NCI-H2107 treated with DMSO at 0.1 percent for 48 hours (cell line): ENCODE measurements around the gene TRPM2.

ENCODE experiments used
- DNase-seq: peaks from one replicate; lab custom pipeline; 2025; ENCODE audit not compliant: unreplicated experiment; lab: John Stamatoyannopoulos, UW

The TRPM2 gene

DNA sequence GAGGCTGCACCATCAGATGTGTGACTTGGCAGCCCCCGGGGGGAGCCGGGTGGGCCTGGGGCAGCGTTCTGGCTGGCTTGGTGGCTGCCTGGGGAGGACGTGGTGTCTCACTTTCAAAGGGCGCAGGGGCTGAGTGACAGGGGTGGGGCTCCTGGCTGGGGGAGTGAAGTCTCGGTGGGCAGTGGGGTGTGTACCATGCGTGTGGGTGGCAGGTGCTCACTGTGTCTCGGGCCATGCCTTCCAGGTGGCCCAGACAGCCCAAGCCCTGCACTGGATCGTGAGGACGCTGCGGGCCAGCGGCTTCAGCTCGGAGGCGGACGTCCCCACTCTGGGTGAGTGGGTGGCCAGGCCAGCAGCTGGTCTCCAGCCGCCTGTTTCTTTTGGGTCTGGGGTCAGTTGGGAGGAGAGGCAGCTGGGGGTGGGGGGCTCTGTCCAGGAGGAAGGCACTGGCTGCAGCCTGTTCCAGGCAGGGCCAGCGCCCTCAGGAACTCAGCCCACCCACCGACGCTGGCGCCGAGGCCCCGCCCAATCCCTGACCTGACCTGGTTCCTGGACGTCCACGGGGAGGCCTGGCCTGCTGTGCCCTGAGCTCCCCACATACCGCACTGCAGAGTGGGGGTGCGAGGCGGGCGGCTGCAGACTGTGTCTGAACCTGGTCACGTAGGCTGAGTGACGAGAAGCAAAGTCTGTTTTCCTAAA lies 71.3 kb downstream of the TRPM2 start:
- DNase-seq: no peak

DNA sequence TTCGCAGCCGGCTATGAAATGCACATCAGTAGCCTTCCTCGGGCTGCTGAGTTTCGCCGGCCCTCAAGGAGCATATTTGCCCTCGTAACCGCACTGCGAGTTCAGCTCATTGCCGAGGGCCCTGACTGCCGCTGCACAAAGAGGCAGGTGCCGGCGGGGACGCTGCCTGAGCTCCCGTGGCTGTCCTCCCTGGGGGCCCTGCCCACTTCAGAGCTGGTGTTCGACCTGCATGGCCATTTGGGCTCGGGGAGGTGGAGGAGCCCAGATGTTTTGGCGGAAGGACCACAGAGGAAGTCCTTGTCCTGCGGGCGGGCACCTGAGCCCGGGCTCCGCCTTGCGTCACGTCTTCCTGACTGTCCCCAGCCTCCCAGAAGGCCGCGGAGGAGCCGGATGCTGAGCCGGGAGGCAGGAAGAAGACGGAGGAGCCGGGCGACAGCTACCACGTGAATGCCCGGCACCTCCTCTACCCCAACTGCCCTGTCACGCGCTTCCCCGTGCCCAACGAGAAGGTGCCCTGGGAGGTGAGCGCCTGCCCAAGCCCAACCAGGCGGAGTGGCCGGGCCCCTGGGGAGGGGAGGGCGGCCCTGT lies 72.0 kb downstream of the TRPM2 start:
- no peak for DNase-seq

DNA sequence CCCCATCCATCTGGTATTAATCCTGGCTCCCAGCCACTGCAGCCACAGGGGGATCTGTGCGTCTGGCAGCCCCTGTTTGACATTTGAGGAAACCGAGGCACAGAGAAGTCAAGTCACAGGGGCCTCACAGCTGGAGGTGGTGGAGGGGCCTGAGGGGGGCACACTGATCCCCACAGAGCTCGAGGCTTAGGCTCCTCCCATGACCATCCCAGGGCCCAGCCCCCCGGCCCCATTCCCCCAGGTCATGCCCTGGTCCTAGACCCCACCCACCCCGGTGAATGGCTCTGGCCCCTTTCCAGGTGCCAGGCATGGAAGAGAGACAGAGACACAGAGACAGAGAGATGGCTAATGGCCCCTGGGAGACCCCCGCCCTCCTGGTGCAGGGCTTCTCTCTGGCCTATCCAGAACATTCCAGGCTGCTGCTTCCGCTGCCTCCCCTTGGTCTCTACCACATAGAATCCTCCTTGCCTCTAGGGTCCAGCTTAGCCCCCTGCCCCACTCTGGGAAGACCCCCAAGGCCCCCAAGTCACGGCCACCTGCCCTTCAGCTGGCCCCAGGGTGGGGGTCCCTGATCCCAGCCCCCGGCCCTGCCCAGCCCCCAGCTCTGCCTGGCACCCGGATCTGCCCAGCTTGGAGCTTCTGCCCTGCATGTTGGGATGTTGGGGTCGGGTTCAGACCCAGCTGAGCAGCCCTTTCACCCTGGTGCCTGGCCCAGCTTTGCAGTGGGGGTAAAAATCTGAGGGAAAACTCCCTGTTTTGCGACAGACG lies 72.7 kb downstream of the TRPM2 start:
- DNase-seq: no peak

DNA sequence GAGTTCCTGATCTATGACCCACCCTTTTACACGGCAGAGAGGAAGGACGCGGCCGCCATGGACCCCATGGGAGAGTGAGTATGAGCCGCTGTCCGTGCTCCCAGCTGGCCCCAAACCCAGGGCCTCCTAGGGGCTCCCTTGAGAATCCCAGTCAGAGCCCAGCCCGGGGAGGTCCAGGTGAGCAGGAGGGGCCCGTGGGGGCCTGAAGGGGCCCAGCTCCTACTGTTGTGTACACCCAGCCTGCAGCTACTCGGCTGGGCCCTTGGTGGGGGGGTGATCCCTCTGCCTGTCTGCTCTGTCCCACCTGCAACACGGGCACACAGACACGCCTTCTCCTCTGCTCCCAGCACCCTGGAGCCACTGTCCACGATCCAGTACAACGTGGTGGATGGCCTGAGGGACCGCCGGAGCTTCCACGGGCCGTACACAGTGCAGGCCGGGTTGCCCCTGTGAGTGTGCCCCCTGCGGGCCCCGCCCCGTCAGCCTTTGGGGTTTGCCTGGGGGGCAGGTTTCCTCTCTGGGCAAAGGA lies 73.3 kb downstream of the TRPM2 start:
- no peak for DNase-seq

DNA sequence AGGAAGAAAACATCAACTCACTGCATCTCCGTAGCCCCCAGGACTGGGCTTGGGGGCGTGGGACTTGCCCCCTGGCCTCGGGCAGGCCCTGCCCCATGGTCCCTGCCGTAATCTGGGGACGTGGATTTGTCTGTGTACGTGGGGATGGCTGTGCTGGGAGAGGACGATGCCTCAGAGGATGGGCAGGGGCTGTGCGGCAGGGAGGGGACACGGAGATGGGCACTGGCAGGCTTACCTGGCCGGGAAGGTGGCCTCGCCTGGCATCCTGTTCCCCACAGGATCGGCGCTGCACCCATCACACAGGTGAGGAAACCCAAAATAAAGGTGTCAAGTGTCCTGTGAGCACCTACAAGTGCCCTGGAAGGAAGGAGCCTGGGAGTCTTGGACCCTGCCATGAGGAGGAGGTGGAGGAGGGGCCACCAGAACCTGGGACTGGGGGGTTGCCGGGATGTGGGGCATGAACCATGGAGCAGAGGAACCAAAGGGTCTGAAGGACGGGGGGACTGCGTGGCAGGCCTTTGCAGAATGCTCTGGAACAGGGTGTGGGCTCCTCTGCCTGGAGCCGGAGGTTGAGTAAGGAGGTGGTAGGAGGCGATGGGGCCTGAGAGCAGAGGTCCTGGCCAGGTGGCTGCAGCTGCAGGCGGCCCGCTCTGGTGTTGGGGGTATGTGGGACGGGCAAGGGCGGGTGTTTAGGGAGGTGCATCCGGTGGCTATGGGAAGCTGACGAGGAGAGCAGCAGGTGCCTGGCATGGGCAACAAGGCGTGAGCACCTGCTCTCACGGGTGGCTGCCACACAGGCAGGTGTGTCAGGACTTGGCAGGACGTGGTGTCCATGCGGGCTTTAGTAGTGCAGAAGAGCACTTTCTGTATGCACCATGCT lies 74.1 kb downstream of the TRPM2 start:
- peak; percentile 95 for DNase-seq

DNA sequence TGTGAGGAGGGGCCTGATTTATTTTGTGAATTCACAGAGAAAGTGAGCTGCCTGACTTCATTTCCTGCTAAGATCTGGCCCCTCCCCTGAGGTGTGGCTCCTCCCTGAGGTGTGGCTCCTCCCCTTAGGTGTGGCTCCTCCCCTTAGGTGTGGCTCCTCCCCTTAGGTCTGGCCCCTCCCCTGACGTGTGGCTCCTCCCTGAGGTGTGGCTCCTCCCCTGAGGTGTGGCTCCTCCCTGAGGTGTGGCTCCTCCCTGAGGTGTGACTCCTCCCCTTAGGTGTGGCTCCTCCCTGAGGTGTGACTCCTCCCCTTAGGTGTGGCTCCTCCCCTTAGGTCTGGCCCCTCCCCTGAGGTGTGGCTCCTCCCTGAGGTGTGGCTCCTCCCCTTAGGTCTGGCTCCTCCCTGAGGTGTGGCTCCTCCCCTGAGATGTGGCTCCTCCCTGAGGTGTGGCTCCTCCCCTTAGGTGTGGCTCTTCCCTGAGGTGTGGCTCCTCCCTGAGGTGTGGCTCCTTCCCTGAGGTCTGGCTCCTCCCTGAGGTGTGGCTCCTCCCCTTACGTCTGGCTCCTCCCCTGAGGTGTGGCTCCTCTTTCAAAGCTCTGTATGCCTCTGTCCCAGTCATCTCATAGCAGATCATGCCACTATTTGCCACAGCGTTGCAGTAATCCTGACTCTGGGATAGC lies 75.0 kb downstream of the TRPM2 start:
- no peak for DNase-seq

DNA sequence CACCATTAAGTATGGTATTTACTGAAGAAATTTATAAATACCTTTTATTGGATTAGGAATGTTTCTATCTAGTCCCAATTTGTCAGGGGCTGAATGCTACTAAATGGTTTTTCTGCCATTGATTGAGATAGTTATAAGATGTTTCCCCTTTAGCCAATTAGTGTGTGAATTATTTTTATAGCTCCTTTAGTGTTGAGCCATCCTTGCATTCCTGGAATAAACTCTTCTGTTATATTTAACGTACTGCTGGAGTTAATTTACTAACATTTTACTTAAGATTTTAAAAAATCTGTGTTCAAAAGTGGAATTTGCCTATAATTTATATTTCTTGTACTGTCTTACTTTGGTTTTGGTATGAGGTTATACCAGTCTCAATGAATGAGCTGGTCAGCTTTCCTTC lies 76.5 kb downstream of the TRPM2 start:
- no peak for DNase-seq

DNA sequence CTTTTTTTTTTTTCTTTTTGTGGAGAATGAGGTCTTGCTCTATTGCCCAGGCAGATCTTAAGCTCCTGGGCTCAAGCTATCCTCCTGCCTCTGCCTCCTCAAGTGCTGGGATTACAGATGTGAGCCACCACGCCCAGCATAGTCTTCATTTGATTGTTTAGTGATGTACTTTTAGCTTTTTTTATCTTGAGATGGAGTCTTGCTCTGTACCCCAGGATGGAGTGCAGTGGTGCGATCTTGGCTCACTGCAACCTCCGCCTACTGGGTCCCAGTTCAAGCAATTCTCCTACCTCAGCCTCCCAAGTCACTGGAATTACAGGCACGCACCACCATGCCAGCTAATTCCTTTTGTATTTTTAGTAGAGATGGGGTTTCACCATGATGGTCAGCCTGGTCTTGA lies 77.9 kb downstream of the TRPM2 start:
- no peak for DNase-seq

DNA sequence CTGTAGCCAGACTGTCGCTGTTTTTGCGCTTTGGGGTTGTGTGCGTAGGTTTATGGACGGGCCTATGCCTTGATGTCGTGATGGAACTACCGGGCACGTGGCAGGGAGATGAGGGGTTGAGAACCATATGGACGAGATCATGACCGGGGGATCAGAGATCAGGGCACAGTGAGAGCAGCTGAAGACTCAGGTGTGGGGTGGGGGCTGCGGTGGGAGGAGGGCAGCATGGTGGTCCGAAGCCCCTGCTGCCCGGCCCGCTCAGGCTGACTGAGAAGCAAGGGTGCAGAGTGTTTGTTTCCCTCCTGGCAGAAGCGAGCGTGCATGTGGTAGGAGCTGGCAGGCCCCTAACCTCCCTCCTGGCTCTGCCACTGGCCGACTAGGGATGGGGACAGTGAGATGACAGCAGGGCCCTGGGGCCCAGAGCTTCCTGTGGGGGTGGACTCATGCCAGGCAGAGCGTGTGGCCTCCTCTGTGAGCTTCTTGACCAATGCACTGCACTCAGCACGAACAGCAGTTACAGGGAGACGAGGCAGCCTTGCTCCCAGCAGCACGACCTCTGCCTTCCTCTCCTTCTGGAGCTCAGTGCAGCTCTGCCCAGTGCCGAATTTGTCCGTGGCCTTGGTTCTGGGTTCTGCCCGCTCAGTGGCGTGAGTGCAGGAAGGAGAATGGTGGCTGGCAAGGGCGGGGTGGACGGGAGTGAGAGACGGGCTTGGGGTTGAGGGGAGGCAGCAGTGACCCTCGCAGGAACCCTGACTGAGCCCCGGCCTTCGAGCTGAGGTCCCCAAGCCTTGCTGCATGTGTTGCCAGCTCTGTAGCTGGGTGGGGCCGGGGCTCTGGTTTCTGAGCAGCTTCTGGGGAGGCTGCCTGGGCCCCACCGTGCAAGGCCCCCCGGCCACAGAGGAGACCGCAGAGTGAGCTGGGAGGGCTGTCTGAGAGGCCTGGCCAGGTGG lies 79.7 kb downstream of the TRPM2 start:
- no peak for DNase-seq

DNA sequence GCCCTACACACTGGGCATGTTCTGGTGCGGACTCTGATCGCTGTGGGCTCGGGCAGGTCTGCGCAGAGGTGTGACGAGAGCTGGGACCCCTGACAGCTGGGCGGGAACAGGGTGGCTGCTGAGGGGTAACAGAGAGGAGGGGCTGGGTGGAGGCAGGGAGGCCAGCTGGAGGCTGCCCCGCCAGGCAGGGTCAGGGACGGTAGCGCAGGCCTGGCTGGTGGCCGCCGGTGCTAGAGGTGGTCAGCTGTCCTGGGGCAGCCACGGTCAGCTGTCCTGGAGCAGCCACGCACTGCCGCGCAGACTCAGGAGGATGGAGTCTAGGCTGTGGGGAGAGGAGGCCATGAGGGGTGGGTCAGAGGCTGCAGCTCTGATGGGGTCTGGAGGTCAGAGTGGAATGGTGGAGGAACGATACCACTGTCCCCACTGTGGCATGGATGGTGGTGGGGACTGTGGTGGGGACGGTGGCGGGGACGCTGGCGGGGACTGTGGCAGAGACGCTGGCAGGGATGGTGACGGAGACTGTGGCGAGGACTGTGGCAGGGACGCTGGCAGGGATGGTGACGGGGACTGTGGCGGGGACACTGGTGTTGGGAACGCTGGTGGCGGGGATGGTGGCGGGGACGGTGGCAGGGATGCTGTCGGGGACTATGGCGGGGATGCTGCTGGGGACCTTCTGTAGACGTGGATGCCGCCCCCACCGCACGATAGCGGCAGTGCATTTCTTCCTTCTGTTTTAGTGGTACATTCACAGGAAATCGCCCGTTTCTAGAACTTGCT lies 80.6 kb downstream of the TRPM2 start:
- DNase-seq: no peak

GRCh38 chr21:44434568-44434925 lies 81.1 kb downstream of the TRPM2 start:
- DNase-seq: no peak

GRCh38 chr21:44434936-44435635 lies 81.7 kb downstream of the TRPM2 start:
- no peak for DNase-seq

DNA sequence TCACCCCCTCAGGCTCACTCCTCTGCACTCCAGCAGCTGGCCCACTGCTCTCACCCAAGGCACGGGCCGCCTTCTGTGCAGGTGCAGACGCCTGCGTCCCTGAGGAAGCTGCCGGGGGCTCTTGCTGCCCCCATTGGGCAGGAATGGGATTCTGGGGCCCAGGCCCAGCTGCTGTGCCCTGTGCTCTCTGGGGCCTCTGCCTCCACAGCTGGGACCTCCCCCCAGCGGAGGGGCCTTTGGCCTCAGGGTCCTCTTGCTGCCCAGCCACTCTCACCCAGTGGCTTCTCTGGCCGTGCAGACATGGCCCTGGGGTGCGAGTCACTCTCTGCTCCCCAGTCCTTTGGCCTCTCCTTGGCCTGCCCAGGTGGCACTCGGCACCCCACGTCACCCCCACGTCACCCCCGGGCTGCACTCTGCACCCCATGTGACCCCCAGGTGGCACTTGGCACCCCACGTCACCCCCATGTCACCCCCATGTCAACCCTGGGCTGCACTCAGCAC lies 82.7 kb downstream of the TRPM2 start:
- no peak for DNase-seq

DNA sequence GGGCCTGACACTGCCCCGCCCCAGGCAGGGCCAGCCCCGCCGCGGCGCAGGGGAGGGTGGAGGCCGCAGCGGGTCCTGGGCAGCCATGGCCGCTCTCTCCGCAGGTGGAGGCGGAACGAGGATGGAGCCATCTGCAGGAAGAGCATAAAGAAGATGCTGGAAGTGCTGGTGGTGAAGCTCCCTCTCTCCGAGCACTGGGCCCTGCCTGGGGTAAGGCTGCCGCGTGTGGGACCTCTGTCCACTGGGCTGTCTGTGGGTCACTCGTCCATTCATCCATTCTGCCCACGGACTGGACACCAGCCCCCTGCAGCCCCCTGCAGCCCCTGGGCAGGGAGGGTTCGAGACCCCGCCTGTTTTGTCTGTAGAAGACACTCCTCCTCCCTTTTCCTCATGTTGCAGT lies 83.5 kb downstream of the TRPM2 start:
- no peak for DNase-seq

GRCh38 chr21:44437371-44437695 lies 83.9 kb downstream of the TRPM2 start:
- no peak for DNase-seq

GRCh38 chr21:44437696-44438431 lies 84.4 kb downstream of the TRPM2 start:
- no peak for DNase-seq

- DNase-seq: no peak
Observed at GRCh38 chr21:44438531-44439210, 85.2 kb downstream of the TRPM2 start.
